Neural cell (in vitro differentiated cells): ENCODE results near the gene SLC25A27. TPM values are rescaled to one million over a fixed set of nuclear protein-coding genes. Genes with fewer than 3 reads are reported as not detected.

Experiments used
- H2AFZ ChIP-seq: fragments of 200-600, 300-800 bp; sonication (generic), shearing (Covaris generic); 2 replicates; pipeline ENCODE4 v1.6.0; 2014; ENCODE audit warnings: low read depth, mild to moderate bottlenecking, antibody characterized with exemption, low read length, moderate library complexity
- H3F3A ChIP-seq: fragments of 200-600 bp; shearing (Covaris generic); 2 replicates; pipeline ENCODE4 v1.6.1; 2016; ENCODE audit warnings: mild to moderate bottlenecking, moderate library complexity, mixed read lengths, antibody characterized with exemption, low read length; ENCODE audit not compliant: insufficient read depth, poor library complexity, severe bottlenecking
- H3K27ac ChIP-seq: fragments of 200-600, 300-800 bp; sonication (generic), shearing (Covaris generic); 2 replicates; pipeline ENCODE4 v1.5.1; 2014; ENCODE audit warnings: mild to moderate bottlenecking, low read length, moderate library complexity
- H3K27me3 ChIP-seq: fragments of 300-800, 200-600 bp; sonication (generic), shearing (Covaris generic); 2 replicates; pipeline ENCODE4 v1.6.0; 2014; ENCODE audit warnings: mild to moderate bottlenecking, low read depth, low read length, moderate library complexity; ENCODE audit not compliant: insufficient read depth
- H3K36me3 ChIP-seq: fragments of 300-800, 200-600 bp; sonication (generic), shearing (Covaris generic); 2 replicates; pipeline ENCODE4 v1.5.1; 2014; ENCODE audit warnings: mild to moderate bottlenecking, antibody characterized with exemption, low read length, moderate library complexity; ENCODE audit not compliant: insufficient read depth
- H3K4me2 ChIP-seq: fragments of 300-800, 200-600 bp; sonication (generic), shearing (Covaris generic); 2 replicates; pipeline ENCODE4 v1.6.0; 2014; ENCODE audit warnings: mild to moderate bottlenecking, low read length
- H3K4me3 ChIP-seq: fragments of 300-800, 200-600 bp; sonication (generic), shearing (Covaris generic); 2 replicates; pipeline ENCODE4 v1.5.1; 2014; ENCODE audit warnings: mild to moderate bottlenecking, low read length, moderate library complexity
- H3K79me2 ChIP-seq: fragments of 200-600 bp; shearing (Covaris generic); replicated peaks from 2 replicates; pipeline ENCODE4 v1.6.0; 2014; ENCODE audit warnings: mild to moderate bottlenecking, low read length, moderate library complexity; ENCODE audit not compliant: insufficient read depth
- H3K9ac ChIP-seq: fragments of 300-800, 200-600 bp; sonication (generic), shearing (Covaris generic); 2 replicates; pipeline ENCODE4 v1.6.1; 2016; ENCODE audit warnings: mild to moderate bottlenecking, low read length, mixed read lengths
- H3K9me2 ChIP-seq: fragments of 200-600 bp; shearing (Covaris generic); 2 replicates; pipeline ENCODE4 v1.6.1; 2016; ENCODE audit warnings: mild to moderate bottlenecking, low read length, mixed read lengths; ENCODE audit not compliant: insufficient read depth
- H3K9me3 ChIP-seq: fragments of 200-600, 300-800 bp; sonication (generic), shearing (Covaris generic); 2 replicates; pipeline ENCODE4 v1.6.1; 2016; ENCODE audit warnings: mild to moderate bottlenecking, mixed run types, low read length, moderate library complexity, mixed read lengths
- H4K20me1 ChIP-seq: fragments of 200-600 bp; shearing (Covaris generic); 2 replicates; pipeline ENCODE4 v1.6.1; 2016; ENCODE audit warnings: mild to moderate bottlenecking, mixed run types; ENCODE audit not compliant: insufficient read depth
- CTCF ChIP-seq: fragments of 450-650 bp; IDR thresholded peaks from 2 replicates; pipeline ENCODE4 v1.5.1; 2014; ENCODE audit warnings: antibody characterized with exemption, mild to moderate bottlenecking, moderate library complexity; ENCODE audit not compliant: poor library complexity, severe bottlenecking
- EP300 ChIP-seq: fragments of 450-650 bp; conservative IDR thresholded peaks from 2 replicates; pipeline ENCODE4 v1.6.1; 2014; ENCODE audit warnings: antibody characterized with exemption, mild to moderate bottlenecking, moderate library complexity; ENCODE audit not compliant: poor library complexity, severe bottlenecking
- EZH2 ChIP-seq: fragments of 200-600, 300-800 bp; shearing (Covaris generic), sonication (generic); IDR thresholded peaks from 2 replicates; pipeline ENCODE4 v1.6.1; 2014; ENCODE audit warnings: antibody characterized with exemption, low read length, borderline replicate concordance, mild to moderate bottlenecking; ENCODE audit not compliant: insufficient read depth, poor library complexity, severe bottlenecking
- MXI1 ChIP-seq: fragments of 450-650 bp; conservative IDR thresholded peaks from 2 replicates; pipeline ENCODE4 v1.6.1; 2014; ENCODE audit warnings: antibody characterized with exemption, mild to moderate bottlenecking; ENCODE audit not compliant: poor library complexity, severe bottlenecking
- POLR2AphosphoS5 ChIP-seq: IDR thresholded peaks from 2 replicates; pipeline ENCODE4 v1.6.1; 2012
- RAD21 ChIP-seq: fragments of 450-650 bp; conservative IDR thresholded peaks from 2 replicates; pipeline ENCODE4 v1.6.1; 2014; ENCODE audit warnings: antibody characterized with exemption, mild to moderate bottlenecking, moderate library complexity
- REST ChIP-seq: IDR thresholded peaks from 2 replicates; pipeline ENCODE4 v1.6.1; 2012; ENCODE audit warnings: borderline replicate concordance
- SMC3 ChIP-seq: fragments of 450-650 bp; conservative IDR thresholded peaks from 2 replicates; pipeline ENCODE4 v1.6.1; 2014; ENCODE audit warnings: antibody characterized with exemption, mild to moderate bottlenecking, moderate library complexity; ENCODE audit not compliant: poor library complexity
- TAF1 ChIP-seq: IDR thresholded peaks from 2 replicates; pipeline ENCODE4 v1.6.1; 2012; ENCODE audit warnings: low read depth
- polyA plus RNA-seq: library from polyadenylated mRNA; depleted of rRNA; stranded (reverse); fragments of >200 nt; gene quantifications from 2 replicates; pipeline ENCODE4 v1.2.3, GENCODE V29; 2014

SLC25A27 gene
- polyA plus RNA-seq, 1 donor from 2014 or later, result 44.5 TPM

GRCh38 chr6:46720401-46720800 is 67.6 kb downstream of the SLC25A27 start:
- no peak overlapping the region for H3K4me3 ChIP-seq
- H3K27ac ChIP-seq, result no peak overlapping the region
- no peaks in the 10 kb centered on the region for H3K9me3 ChIP-seq
- no peaks in the 10 kb centered on the region for H3K79me2 ChIP-seq
- no peak overlapping the region for H3K4me2 ChIP-seq
- H2AFZ ChIP-seq, result no peak overlapping the region
- H3K36me3 ChIP-seq, result no peaks in the 10 kb centered on the region
- H3F3A ChIP-seq, result no peaks in the 10 kb centered on the region
- H3K9me2 ChIP-seq, result no peaks in the 10 kb centered on the region
- no peaks in the 10 kb centered on the region for H3K27me3 ChIP-seq
- no peaks in the 10 kb centered on the region for H4K20me1 ChIP-seq
- TF ChIP-seq EZH2 (no peak), SMC3 (no peak), CTCF (no peak), MXI1 (no peak), RAD21 (no peak), EP300 (no peak), TAF1 (no peak), POLR2AphosphoS5 (no peak), REST (no peak)
- H3K9ac ChIP-seq, result no peak overlapping the region

Other genes starting within 250 kb of the SLC25A27 start
- gene RCAN2, start 161.5 kb upstream of the SLC25A27 start, polyA plus RNA-seq, result 37.4 and 38.9 TPM in 2 replicates
- gene CYP39A1, start 157 bp upstream of the SLC25A27 start, polyA plus RNA-seq, result 1.4 and 2.0 TPM in 2 replicates
- 0.84 and 0.92 TPM in 2 replicates for gene TDRD6, start 34.9 kb downstream of the SLC25A27 start, polyA plus RNA-seq
- gene PLA2G7, start 82.4 kb downstream of the SLC25A27 start, polyA plus RNA-seq, result 0.35 TPM in 1 of 2 replicates, not detected in the other
- not detected in 2 replicates for gene ANKRD66, start 94.0 kb downstream of the SLC25A27 start, polyA plus RNA-seq
- not detected in 2 replicates for gene MEP1A, start 140.4 kb downstream of the SLC25A27 start, polyA plus RNA-seq